Measurements from ENCODE around the gene MAGOH. TPM values are rescaled to one million over a fixed set of nuclear protein-coding genes. Genes with fewer than 3 reads are reported as not detected.

Gene MAGOH
- total and polyA plus RNA-seq, 2 donors (not counting 1 experiment from before 2014, with no cell fraction given): 10.8 to 45.6 TPM

DNA sequence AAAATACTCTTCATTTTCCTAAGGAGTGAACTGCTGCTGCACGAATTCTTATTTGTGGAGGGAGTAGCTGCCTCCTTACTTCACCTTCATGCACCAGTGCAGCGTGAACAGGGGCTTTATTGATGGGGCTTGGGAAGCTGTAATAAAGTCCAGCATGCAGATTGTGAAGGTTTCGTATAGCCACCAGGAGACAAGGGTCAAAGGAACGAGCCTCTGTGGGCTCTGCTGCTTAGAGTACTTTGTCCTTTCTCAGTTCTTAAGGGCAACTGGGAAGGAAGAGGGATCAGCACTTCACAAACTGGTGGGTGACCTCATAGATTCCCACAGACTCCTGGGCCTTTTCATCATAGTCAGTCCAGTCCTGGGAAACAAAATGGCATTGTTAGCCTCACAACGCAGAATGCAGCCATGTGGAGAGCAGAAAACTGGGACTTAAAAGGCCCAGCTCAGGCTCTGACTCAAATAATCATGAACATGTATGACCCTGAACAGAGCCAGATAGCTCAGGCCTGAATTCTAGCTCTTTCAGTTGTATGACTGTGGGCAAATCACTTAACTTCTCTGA, 23.9 kb downstream of the MAGOH start:
- Histone ChIP-seq H4K20me1 (ENCODE audit: control insufficient read depth, insufficient read depth, low read length, poor library complexity, severe bottlenecking) (no peaks in the 10 kb centered on the region), H3K4me3 (ENCODE audit: control extremely low read depth in 1 of 5, extremely low read depth in 1 of 5, insufficient read depth in 1 of 5, low read depth in 2 of 5, low read length in 4 of 5) (no peak overlapping the region), H3K27me3 (replicated peaks in 1 of 4; ENCODE audit: control extremely low read depth in 1 of 4, control insufficient read depth in 3 of 4, insufficient read depth in 4 of 4, low read length in 3 of 4) (no peaks in the 10 kb centered on the region), H3K9ac (ENCODE audit: low read length) (no peak overlapping the region), H3K36me3 (replicated peaks in 1 of 2; ENCODE audit: control extremely low read depth in 1 of 2, control insufficient read depth in 1 of 2, extremely low read depth in 1 of 2, insufficient read depth in 2 of 2, low read length in 1 of 2) (peaks cover 1 to 47% of the 10 kb centered on the region in 2 experiments), H3K27ac (ENCODE audit: low read length in 2 of 2) (no peak overlapping the region), H2AFZ (ENCODE audit: insufficient read depth, low read depth, low read length, poor library complexity, severe bottlenecking) (no peak overlapping the region), H3K9me3 (ENCODE audit: control extremely low read depth in 1 of 3, control insufficient read depth in 2 of 3, insufficient read depth in 1 of 3, low read length in 2 of 3) (no peaks in the 10 kb centered on the region), H3K79me2 (ENCODE audit: control insufficient read depth, insufficient read depth, low read length) (peaks cover 17% of the 10 kb centered on the region), H3K4me2 (replicated peaks; ENCODE audit: low read depth, low read length, poor library complexity, severe bottlenecking) (no peak overlapping the region), H3K4me1 (ENCODE audit: control insufficient read depth in 2 of 2, insufficient read depth in 2 of 2, low read length in 2 of 2) (peaks cover 3 to 4% of the 10 kb centered on the region in 2 donors)
- peaks cover 3% of the 10 kb centered on the region for H3K4me1 Mint-ChIP-seq
- no peaks in the 10 kb centered on the region for H3K27me3 Mint-ChIP-seq
- 87% methylated on average over 3 of the region's 5 CpGs for WGBS (ENCODE audit: insufficient coverage)
- ATAC-seq (ENCODE audit: low read depth) (no peak), DNase-seq (no peak)
- ChIA-PET CTCF (interaction anchor here (0.9 kb wide), 1 partner anchor 30 kb away, joined by 3 read pairs; no protein-coding TSS in a partner anchor), POLR2A (no interaction called here)
- H3K4me3 Mint-ChIP-seq: no peak overlapping the region
- no peaks in the 10 kb centered on the region for H3K9me3 Mint-ChIP-seq (ENCODE audit: insufficient read depth)
- TF ChIP-seq, protein P1, sequence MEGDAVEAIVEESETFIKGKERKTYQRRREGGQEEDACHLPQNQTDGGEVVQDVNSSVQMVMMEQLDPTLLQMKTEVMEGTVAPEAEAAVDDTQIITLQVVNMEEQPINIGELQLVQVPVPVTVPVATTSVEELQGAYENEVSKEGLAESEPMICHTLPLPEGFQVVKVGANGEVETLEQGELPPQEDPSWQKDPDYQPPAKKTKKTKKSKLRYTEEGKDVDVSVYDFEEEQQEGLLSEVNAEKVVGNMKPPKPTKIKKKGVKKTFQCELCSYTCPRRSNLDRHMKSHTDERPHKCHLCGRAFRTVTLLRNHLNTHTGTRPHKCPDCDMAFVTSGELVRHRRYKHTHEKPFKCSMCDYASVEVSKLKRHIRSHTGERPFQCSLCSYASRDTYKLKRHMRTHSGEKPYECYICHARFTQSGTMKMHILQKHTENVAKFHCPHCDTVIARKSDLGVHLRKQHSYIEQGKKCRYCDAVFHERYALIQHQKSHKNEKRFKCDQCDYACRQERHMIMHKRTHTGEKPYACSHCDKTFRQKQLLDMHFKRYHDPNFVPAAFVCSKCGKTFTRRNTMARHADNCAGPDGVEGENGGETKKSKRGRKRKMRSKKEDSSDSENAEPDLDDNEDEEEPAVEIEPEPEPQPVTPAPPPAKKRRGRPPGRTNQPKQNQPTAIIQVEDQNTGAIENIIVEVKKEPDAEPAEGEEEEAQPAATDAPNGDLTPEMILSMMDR (IDR thresholded peaks at IDR 0.05): no peak
- TF ChIP-seq EZH2 (IDR thresholded peaks at IDR 0.05; ENCODE audit: borderline replicate concordance, insufficient read depth, low read depth, low read length, poor library complexity, severe bottlenecking): no peak
- no peak overlapping the region for H3K27ac Mint-ChIP-seq
- intact Hi-C loops (cut with micrococcal nuclease): no loop called here

DNA sequence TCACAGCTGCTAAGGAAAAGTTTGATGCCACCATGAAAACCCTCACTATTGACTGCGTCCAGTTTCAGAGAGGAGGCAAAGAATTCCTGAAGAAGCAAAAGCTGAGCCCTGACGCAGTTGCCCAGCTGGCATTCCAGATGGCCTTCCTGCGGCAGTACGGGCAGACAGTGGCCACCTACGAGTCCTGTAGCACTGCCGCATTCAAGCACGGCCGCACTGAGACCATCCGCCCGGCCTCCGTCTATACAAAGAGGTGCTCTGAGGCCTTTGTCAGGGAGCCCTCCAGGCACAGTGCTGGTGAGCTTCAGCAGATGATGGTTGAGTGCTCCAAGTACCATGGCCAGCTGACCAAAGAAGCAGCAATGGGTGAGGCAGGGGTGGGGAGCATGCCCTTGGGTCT, 27.4 kb downstream of the MAGOH start:
- Histone ChIP-seq H3K4me3 (ENCODE audit: control extremely low read depth in 1 of 5, extremely low read depth in 1 of 5, insufficient read depth in 1 of 5, low read depth in 2 of 5, low read length in 4 of 5) (no peak overlapping the region), H3K79me2 (ENCODE audit: control insufficient read depth, insufficient read depth, low read length) (peaks cover 15% of the 10 kb centered on the region), H3K27me3 (replicated peaks in 1 of 4; ENCODE audit: control extremely low read depth in 1 of 4, control insufficient read depth in 3 of 4, insufficient read depth in 4 of 4, low read length in 3 of 4) (no peaks in the 10 kb centered on the region), H3K9me3 (ENCODE audit: control extremely low read depth in 1 of 3, control insufficient read depth in 2 of 3, insufficient read depth in 1 of 3, low read length in 2 of 3) (peaks cover 1 to 13% (median 13%) of the 10 kb centered on the region in 3 donors), H2AFZ (ENCODE audit: insufficient read depth, low read depth, low read length, poor library complexity, severe bottlenecking) (no peak overlapping the region), H3K4me2 (replicated peaks; ENCODE audit: low read depth, low read length, poor library complexity, severe bottlenecking) (no peak overlapping the region), H3K27ac (ENCODE audit: low read length in 2 of 2) (no peak overlapping the region), H3K4me1 (ENCODE audit: control insufficient read depth in 2 of 2, insufficient read depth in 2 of 2, low read length in 2 of 2) (no peaks in the 10 kb centered on the region), H3K9ac (ENCODE audit: low read length) (no peak overlapping the region), H4K20me1 (ENCODE audit: control insufficient read depth, insufficient read depth, low read length, poor library complexity, severe bottlenecking) (no peaks in the 10 kb centered on the region), H3K36me3 (replicated peaks in 1 of 2; ENCODE audit: control extremely low read depth in 1 of 2, control insufficient read depth in 1 of 2, extremely low read depth in 1 of 2, insufficient read depth in 2 of 2, low read length in 1 of 2) (peaks cover 1 to 72% of the 10 kb centered on the region in 2 experiments)
- Mint-ChIP-seq H3K9me3 (ENCODE audit: insufficient read depth) (peaks cover 2% of the 10 kb centered on the region), H3K4me1 (no peaks in the 10 kb centered on the region), H3K27me3 (no peaks in the 10 kb centered on the region), H3K27ac (no peak overlapping the region), H3K4me3 (no peak overlapping the region)
- ATAC-seq (ENCODE audit: low read depth): no peak
- 100% methylated on average over 11 of the region's 11 CpGs for WGBS (ENCODE audit: insufficient coverage)
- CTCF ChIA-PET: interaction anchor here (0.6 kb wide), 1 partner anchor 47 kb away, joined by 4 read pairs; no protein-coding TSS in a partner anchor
- TF ChIP-seq, protein P1 (IDR thresholded peaks at IDR 0.05): no peak
- TF ChIP-seq EZH2 (IDR thresholded peaks at IDR 0.05; ENCODE audit: borderline replicate concordance, insufficient read depth, low read depth, low read length, poor library complexity, severe bottlenecking): no peak
- POLR2A ChIA-PET: interaction anchor here (0.5 kb wide), 1 partner anchor 14 kb away, joined by 4 read pairs; no protein-coding TSS in a partner anchor
- DNase-seq: no peak
- intact Hi-C loops (cut with micrococcal nuclease): no loop called here
